GM12874 (cell line): ENCODE results near the gene LINC00632.

Experiments
- CTCF ChIP-seq: IDR thresholded peaks from 2 replicates; pipeline ENCODE4 v1.5.1; 2011; ENCODE audit warnings: low read depth, mild to moderate bottlenecking, control low read depth, low read length, moderate library complexity; ENCODE audit not compliant: insufficient read depth

LINC00632 gene

GRCh38 chrX:140710710-140711109, 1.2 kb downstream of the LINC00632 start:
- TF ChIP-seq CTCF = no peak

- TF ChIP-seq CTCF = no peak
These were observed 2.3 kb downstream of the LINC00632 start for GRCh38 chrX:140711894-140712293.

- no peak for TF ChIP-seq CTCF
These were observed 3.0 kb downstream of the LINC00632 start for GRCh38 chrX:140712413-140713173.

GRCh38 chrX:140713174-140713539, 3.6 kb downstream of the LINC00632 start:
- TF ChIP-seq CTCF = no peak

- TF ChIP-seq CTCF = no peak
These were observed 6.2 kb downstream of the LINC00632 start for GRCh38 chrX:140715787-140716186.

- no peak for TF ChIP-seq CTCF
These were observed 13.7 kb downstream of the LINC00632 start for GRCh38 chrX:140723121-140723715.

- no peak for TF ChIP-seq CTCF
These were observed 14.8 kb downstream of the LINC00632 start for GRCh38 chrX:140724309-140724708.
